ENCODE measurements around the gene NPY. TPM values are rescaled to one million over a fixed set of nuclear protein-coding genes. Genes with fewer than 3 reads are reported as not detected.

NPY gene
- total and polyA plus RNA-seq, 2 of the 4 experiments (the other 2 are of a cell fraction), result not detected

DNA sequence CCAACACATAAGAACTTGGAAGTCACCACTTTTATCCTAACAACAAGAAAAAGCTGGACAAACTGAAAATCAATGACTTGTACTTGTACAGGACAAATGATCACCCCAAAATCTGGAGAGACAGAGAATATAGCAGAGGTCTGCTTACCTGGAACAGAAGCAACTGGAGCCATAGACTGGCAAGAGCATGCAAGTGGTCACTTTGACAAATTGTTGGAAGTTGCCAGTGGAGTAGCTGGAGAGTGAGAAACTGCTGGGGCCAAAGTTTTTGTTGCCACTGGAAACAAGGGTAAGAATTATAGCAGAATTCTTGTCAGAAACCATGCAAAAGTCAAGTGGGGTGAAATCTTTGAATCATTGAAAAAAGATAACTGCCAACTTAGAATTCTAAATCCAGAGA is 35.2 kb downstream of the NPY start:
- no peak overlapping the region for H3K9ac ChIP-seq (ENCODE audit: low read depth, low read length)
- H3K9me1 ChIP-seq (ENCODE audit: insufficient read depth, low read length), result no peaks in the 10 kb centered on the region
- H2AK9ac ChIP-seq (replicated peaks; ENCODE audit: low read depth, low read length, poor library complexity), result no peak overlapping the region
- no peak overlapping the region for H3K4me3 ChIP-seq (ENCODE audit: insufficient read depth, low read depth, low read length)
- no peak overlapping the region for H4K5ac ChIP-seq (ENCODE audit: low read depth, low read length)
- ATAC-seq (ENCODE audit: low read depth) (no peak), DNase-seq (no peak)
- H3K4me1 ChIP-seq (ENCODE audit: control insufficient read depth, insufficient read depth, low read length), result no peaks in the 10 kb centered on the region
- no peak overlapping the region for H2BK15ac ChIP-seq (ENCODE audit: low read depth, low read length)
- in situ Hi-C loops (cut with MboI; ENCODE audit: low sequenced_read_pairs) (no loop called here), dilution Hi-C loops (cut with HindIII; ENCODE audit: low sequenced_read_pairs, unreplicated experiment) (no loop called here), intact Hi-C loops (cut with micrococcal nuclease) (no loop called here)
- H4K20me1 ChIP-seq (ENCODE audit: insufficient read depth, low read length), result no peaks in the 10 kb centered on the region
- H3K36me3 ChIP-seq (ENCODE audit: control insufficient read depth, insufficient read depth, low read length), result no peaks in the 10 kb centered on the region
- H3K14ac ChIP-seq (replicated peaks; ENCODE audit: low read depth, low read length), result no peak overlapping the region
- no peak overlapping the region for H2BK120ac ChIP-seq (ENCODE audit: low read depth, low read length)
- no peak overlapping the region for H3K23ac ChIP-seq (ENCODE audit: low read depth, low read length)
- no peak overlapping the region for H3K4ac ChIP-seq (ENCODE audit: low read depth, low read length)
- H3K9me3 ChIP-seq (ENCODE audit: control insufficient read depth, insufficient read depth, low read length), result no peaks in the 10 kb centered on the region
- ChIA-PET POLR2A (ENCODE audit: unreplicated experiment) (no interaction called here), CTCF (no interaction called here)
- H2BK20ac ChIP-seq (ENCODE audit: low read depth, low read length), result no peak overlapping the region
- no peak overlapping the region for H2AK5ac ChIP-seq (ENCODE audit: low read depth, low read length)
- H4K91ac ChIP-seq (ENCODE audit: insufficient read depth, low read depth, low read length), result no peak overlapping the region
- H4K8ac ChIP-seq (ENCODE audit: low read depth in 2 of 2, low read length in 2 of 2), result no peak overlapping the region
- no TSS peak for BruUV-seq (replicated peaks)
- H3K27me3 ChIP-seq (ENCODE audit: control insufficient read depth, insufficient read depth, low read length), result no peaks in the 10 kb centered on the region
- no peak overlapping the region for H3K56ac ChIP-seq (ENCODE audit: extremely low read depth, insufficient read depth, low read length)
- H3K27ac ChIP-seq (ENCODE audit: insufficient read depth, low read length), result no peak overlapping the region
- H3K4me2 ChIP-seq (ENCODE audit: low read depth, low read length), result no peak overlapping the region
- H2AFZ ChIP-seq (replicated peaks; ENCODE audit: low read length, poor library complexity), result no peak overlapping the region
- H2BK5ac ChIP-seq (ENCODE audit: low read depth, low read length, poor library complexity, severe bottlenecking), result no peak overlapping the region
- no peaks in the 10 kb centered on the region for H3K79me1 ChIP-seq (ENCODE audit: low read depth in 1 of 2, low read length in 2 of 2)
- no peak overlapping the region for H3K18ac ChIP-seq (ENCODE audit: low read depth, low read length)
- TF ChIP-seq CHD1 (IDR thresholded peaks at IDR 0.05; ENCODE audit: low read depth, low read length), result no peak
- TF ChIP-seq RAD21 (IDR thresholded peaks at IDR 0.05; ENCODE audit: low read length), result no peak
- TF ChIP-seq CEBPB (IDR thresholded peaks at IDR 0.05; ENCODE audit: low read depth, low read length), result no peak
- no peak for TF ChIP-seq NFE2L2 (IDR thresholded peaks at IDR 0.05; ENCODE audit: low read depth, low read length)
- TF ChIP-seq, protein P1, sequence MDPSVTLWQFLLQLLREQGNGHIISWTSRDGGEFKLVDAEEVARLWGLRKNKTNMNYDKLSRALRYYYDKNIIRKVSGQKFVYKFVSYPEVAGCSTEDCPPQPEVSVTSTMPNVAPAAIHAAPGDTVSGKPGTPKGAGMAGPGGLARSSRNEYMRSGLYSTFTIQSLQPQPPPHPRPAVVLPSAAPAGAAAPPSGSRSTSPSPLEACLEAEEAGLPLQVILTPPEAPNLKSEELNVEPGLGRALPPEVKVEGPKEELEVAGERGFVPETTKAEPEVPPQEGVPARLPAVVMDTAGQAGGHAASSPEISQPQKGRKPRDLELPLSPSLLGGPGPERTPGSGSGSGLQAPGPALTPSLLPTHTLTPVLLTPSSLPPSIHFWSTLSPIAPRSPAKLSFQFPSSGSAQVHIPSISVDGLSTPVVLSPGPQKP (IDR thresholded peaks at IDR 0.05; ENCODE audit: borderline replicate concordance, low read depth, low read length), result no peak
- TF ChIP-seq POLR2A (IDR thresholded peaks at IDR 0.05; ENCODE audit: low read depth, low read length), result no peak
- TF ChIP-seq FOS (IDR thresholded peaks at IDR 0.05; ENCODE audit: low read depth, low read length), result no peak
- TF ChIP-seq RCOR1 (IDR thresholded peaks at IDR 0.05; ENCODE audit: insufficient replicate concordance, low read length), result no peak
- no peak for TF ChIP-seq MXI1 (IDR thresholded peaks at IDR 0.05; ENCODE audit: borderline replicate concordance, low read depth, low read length)
- TF ChIP-seq, protein P2, sequence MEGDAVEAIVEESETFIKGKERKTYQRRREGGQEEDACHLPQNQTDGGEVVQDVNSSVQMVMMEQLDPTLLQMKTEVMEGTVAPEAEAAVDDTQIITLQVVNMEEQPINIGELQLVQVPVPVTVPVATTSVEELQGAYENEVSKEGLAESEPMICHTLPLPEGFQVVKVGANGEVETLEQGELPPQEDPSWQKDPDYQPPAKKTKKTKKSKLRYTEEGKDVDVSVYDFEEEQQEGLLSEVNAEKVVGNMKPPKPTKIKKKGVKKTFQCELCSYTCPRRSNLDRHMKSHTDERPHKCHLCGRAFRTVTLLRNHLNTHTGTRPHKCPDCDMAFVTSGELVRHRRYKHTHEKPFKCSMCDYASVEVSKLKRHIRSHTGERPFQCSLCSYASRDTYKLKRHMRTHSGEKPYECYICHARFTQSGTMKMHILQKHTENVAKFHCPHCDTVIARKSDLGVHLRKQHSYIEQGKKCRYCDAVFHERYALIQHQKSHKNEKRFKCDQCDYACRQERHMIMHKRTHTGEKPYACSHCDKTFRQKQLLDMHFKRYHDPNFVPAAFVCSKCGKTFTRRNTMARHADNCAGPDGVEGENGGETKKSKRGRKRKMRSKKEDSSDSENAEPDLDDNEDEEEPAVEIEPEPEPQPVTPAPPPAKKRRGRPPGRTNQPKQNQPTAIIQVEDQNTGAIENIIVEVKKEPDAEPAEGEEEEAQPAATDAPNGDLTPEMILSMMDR (conservative IDR thresholded peaks at IDR 0.05; ENCODE audit: low read depth, low read length), result no peak
- TF ChIP-seq MAFK (IDR thresholded peaks at IDR 0.05; ENCODE audit: low read depth, low read length), result no peak
- TF ChIP-seq MAZ (IDR thresholded peaks at IDR 0.05; ENCODE audit: borderline replicate concordance, low read depth, low read length), result no peak
- no peak for TF ChIP-seq BHLHE40 (IDR thresholded peaks at IDR 0.05; ENCODE audit: low read depth, low read length)
- TF ChIP-seq, protein P3, sequence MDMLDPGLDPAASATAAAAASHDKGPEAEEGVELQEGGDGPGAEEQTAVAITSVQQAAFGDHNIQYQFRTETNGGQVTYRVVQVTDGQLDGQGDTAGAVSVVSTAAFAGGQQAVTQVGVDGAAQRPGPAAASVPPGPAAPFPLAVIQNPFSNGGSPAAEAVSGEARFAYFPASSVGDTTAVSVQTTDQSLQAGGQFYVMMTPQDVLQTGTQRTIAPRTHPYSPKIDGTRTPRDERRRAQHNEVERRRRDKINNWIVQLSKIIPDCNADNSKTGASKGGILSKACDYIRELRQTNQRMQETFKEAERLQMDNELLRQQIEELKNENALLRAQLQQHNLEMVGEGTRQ (IDR thresholded peaks at IDR 0.05; ENCODE audit: low read depth, low read length), result no peak
- TF ChIP-seq RFX5 (IDR thresholded peaks at IDR 0.05; ENCODE audit: low read depth, low read length), result no peak
- no peak for TF ChIP-seq SMC3 (IDR thresholded peaks at IDR 0.05; ENCODE audit: low read depth, low read length)

Data from IMR-90 (cell line).